Measurements from ENCODE around the gene UFSP2. TPM values are rescaled to one million over a fixed set of nuclear protein-coding genes. Genes with fewer than 3 reads are reported as not detected.

Gene UFSP2
- total RNA-seq, 2 donors from 2014 or later = 28.7 to 40.0 TPM

DNA sequence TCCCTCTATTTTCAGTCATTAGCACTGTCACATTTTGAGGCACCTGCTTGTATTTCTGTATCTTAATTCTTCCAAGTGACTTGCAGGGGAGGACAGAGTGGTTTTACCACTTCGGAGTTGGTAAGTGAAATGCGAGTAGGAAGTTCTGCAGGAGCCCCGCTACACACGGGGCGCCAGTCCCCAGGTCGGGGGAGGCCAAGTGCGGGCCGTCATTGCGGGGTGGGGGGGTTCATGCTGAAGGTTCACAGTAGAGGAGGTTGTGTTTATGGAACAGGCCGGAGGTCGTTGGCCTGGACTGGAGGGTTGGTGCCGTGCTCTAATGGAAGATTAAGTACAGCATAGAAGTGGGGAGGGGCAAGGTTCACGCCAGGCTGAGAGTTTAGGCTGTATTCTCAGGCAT, 74.1 kb downstream of the UFSP2 start:
- Mint-ChIP-seq H3K27ac (no peak overlapping the region), H3K9me3 (no peaks in the 10 kb centered on the region), H3K36me3 (peaks cover 12 to 20% of the 10 kb centered on the region in 2 donors)
- DNase-seq (ENCODE audit: low spot score in 2 of 2) (no peak), ATAC-seq (no peak)

Other genes starting within 250 kb of the UFSP2 start
- 10 to 100 TPM; 27.6 to 42.2 TPM for gene CFAP97, start 222.0 kb downstream of the UFSP2 start, total RNA-seq
- 10 to 100 TPM in 1 of 2 donors, 1 to 10 TPM in 1; 9.8 to 19.9 TPM for gene SNX25, start 216.4 kb downstream of the UFSP2 start, total RNA-seq
- 1 to 10 TPM in 1 of 2 donors, under 1 TPM in 1; 0.68 to 1.7 TPM for gene LRP2BP, start 30.0 kb downstream of the UFSP2 start, total RNA-seq
- gene ANKRD37, start 29.1 kb downstream of the UFSP2 start, total RNA-seq = 10 to 100 TPM in 1 of 2 donors, 1 to 10 TPM in 1; 9.1 to 44.5 TPM
- gene CCDC110, start 45.8 kb upstream of the UFSP2 start, total RNA-seq = 1 to 10 TPM in 1 of 2 donors, under 1 TPM in 1; 0.50 to 1.0 TPM
- gene PDLIM3, start 109.5 kb upstream of the UFSP2 start, total RNA-seq = under 1 TPM in 1 of 2 donors, not detected in 1; 0.48 TPM

Measured in activated naive CD4-positive, alpha-beta T cell treated with anti-CD3 and anti-CD28 coated beads, Interleukin-2, amount 50 U/mL, for 72 hours (primary cell).